ENCODE measurements around the gene PPFIA4.

Gene PPFIA4

DNA sequence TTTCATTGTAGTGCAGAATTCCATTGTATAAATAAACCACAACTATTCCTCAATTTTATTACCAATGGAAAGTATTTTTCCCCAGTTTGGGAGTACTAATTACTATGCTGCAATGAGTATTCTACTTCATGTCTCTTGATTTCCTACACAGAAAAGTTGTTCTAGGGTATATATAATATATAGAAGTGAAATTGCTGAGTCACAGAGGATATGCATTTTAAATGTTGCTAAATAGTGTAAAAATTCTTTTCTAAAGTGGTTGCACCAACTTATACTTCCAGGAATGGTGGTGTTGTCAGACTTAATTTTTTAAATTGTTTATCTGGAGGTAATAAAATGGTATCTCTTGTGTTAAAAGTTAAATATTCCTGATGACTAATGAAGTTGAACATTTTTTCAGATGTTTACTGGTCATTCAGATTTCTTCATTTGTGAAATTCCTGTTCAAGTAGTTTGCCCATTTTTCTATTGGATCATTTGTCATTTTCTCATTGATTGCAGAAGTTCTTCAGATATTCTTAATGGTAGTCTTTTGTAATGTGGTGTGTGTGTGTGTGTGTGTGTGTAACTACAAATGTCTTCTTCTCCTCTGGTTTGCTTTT is 78.6 kb downstream of the PPFIA4 start:
- H3K36me3 ChIP-seq (ENCODE audit: control insufficient read depth, insufficient read depth, low read length): no peaks in the 10 kb centered on the region
- no peak overlapping the region for H3K4me3 ChIP-seq (ENCODE audit: low read length)
- H3K4me1 ChIP-seq (ENCODE audit: control insufficient read depth, insufficient read depth, low read length): no peaks in the 10 kb centered on the region
- peaks cover 5% of the 10 kb centered on the region for H3K27me3 ChIP-seq (ENCODE audit: control insufficient read depth, insufficient read depth, low read length)
- no peaks in the 10 kb centered on the region for H3K9me3 ChIP-seq (ENCODE audit: control insufficient read depth, low read length)
- no peak overlapping the region for H3K9ac ChIP-seq (ENCODE audit: low read length)

DNA sequence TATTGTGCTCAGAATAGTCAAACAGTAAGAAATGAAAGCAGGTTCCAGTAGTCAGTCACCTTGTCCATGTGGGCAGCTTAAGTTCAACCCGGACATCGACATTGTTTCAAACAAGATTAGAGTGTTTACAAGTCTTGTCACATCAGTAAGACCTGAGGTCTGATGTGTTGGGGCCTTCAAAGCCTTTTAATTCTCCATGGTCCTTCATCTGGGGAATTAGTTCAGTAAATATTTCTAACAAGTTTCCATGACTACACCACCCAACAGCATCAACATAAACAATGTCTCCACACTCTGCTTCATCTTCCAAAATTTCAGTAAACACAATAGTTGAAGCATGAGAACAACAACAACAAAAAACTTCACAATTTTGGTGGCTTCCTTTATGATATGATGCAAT is 86.2 kb downstream of the PPFIA4 start:
- no peaks in the 10 kb centered on the region for H3K4me1 ChIP-seq (ENCODE audit: control insufficient read depth, insufficient read depth, low read length)
- no peaks in the 10 kb centered on the region for H3K36me3 ChIP-seq (ENCODE audit: control insufficient read depth, insufficient read depth, low read length)
- peaks cover 5% of the 10 kb centered on the region for H3K27me3 ChIP-seq (ENCODE audit: control insufficient read depth, insufficient read depth, low read length)
- no peak overlapping the region for H3K4me3 ChIP-seq (ENCODE audit: low read length)
- H3K9me3 ChIP-seq (ENCODE audit: control insufficient read depth, low read length): no peaks in the 10 kb centered on the region
- no peak overlapping the region for H3K9ac ChIP-seq (ENCODE audit: low read length)

DNA sequence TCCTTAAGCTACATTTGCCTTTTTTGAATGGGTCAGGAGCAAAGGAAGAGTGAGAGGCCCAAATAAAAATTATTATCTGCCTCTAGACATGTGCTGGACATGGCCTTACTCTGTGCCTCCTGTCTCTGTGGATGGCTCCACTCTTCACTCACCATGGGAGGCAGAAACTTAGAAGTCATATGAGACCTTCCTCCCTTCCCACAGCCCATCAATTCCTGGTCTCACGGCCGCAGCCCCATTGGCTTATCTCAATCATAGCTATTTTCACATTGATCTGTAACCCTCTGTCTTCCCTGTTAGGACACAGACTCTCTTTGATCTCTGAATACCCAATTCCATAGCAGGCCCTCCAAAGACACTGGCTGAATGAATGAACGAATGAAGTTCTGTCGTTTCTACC is 87.0 kb downstream of the PPFIA4 start:
- peaks cover 14% of the 10 kb centered on the region for H3K27me3 ChIP-seq (ENCODE audit: control insufficient read depth, insufficient read depth, low read length)
- H3K9ac ChIP-seq (ENCODE audit: low read length): no peak overlapping the region
- H3K4me3 ChIP-seq (ENCODE audit: low read length): no peak overlapping the region
- no peaks in the 10 kb centered on the region for H3K9me3 ChIP-seq (ENCODE audit: control insufficient read depth, low read length)
- no peaks in the 10 kb centered on the region for H3K36me3 ChIP-seq (ENCODE audit: control insufficient read depth, insufficient read depth, low read length)
- H3K4me1 ChIP-seq (ENCODE audit: control insufficient read depth, insufficient read depth, low read length): peaks cover 3% of the 10 kb centered on the region

DNA sequence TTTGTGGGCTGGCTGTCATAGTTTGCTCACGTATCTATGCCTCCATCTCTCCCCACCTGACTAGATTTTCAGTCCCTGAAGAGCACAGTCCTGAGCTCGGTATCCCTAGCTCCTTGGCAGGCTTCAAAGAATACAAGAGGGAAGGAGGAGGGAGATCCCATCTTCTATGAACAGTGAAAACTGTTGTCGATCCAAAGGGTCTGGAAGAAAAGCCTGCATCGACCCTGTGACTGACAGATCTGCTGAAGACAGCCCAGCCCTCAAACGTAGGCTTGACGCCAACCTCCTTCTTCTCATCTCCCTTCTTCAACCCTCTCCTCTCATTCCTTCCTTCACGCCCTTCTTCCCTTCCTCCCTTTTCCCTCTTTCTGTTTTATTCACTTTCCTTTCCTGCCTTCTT is 87.9 kb downstream of the PPFIA4 start:
- Histone ChIP-seq H3K9ac (ENCODE audit: low read length) (no peak overlapping the region), H3K4me1 (ENCODE audit: control insufficient read depth, insufficient read depth, low read length) (peaks cover 3% of the 10 kb centered on the region), H3K9me3 (ENCODE audit: control insufficient read depth, low read length) (no peaks in the 10 kb centered on the region), H3K27me3 (ENCODE audit: control insufficient read depth, insufficient read depth, low read length) (peaks cover 23% of the 10 kb centered on the region), H3K4me3 (ENCODE audit: low read length) (no peak overlapping the region), H3K36me3 (ENCODE audit: control insufficient read depth, insufficient read depth, low read length) (no peaks in the 10 kb centered on the region)

DNA sequence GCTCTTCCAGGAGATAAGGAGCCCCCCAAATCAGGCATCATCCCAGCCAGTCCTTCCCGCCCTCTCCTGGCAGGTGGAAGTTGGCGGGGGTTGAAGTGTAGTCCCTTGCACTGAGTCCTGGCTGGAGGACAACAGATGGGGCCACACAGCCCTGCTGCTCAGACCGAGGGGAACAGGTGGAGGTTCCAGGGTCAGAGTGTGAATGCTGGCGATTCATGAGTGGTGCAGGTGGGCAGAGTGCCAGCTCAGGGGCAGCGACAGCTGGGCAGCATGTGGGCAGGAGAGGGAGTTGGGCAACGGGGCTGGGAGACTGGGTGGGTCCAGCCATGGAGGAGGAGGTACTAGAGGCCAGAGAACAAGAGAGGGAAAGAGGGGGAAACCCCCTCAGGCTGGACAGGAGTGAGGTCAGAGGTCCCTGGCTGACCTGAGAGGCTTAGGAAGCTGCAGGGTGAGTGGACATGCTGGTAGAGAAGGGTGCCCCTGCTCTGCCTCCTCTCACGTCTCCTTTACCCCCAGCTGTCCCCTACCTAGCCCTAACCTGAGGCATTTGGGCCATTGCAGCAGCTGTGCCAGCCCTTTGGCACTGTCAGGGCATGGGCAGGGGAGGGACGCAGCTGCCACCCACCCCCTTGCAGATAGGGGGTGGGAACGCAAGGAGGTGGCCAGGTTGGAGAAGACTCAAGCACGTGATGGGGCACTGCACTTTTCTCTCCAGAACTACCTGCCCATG is 90.0 kb downstream of the PPFIA4 start:
- no peak overlapping the region for H3K9ac ChIP-seq (ENCODE audit: low read length)
- H3K36me3 ChIP-seq (ENCODE audit: control insufficient read depth, insufficient read depth, low read length): no peaks in the 10 kb centered on the region
- peaks cover 3% of the 10 kb centered on the region for H3K4me1 ChIP-seq (ENCODE audit: control insufficient read depth, insufficient read depth, low read length)
- H3K9me3 ChIP-seq (ENCODE audit: control insufficient read depth, low read length): no peaks in the 10 kb centered on the region
- H3K27me3 ChIP-seq (ENCODE audit: control insufficient read depth, insufficient read depth, low read length): peaks cover 34% of the 10 kb centered on the region
- no peak overlapping the region for H3K4me3 ChIP-seq (ENCODE audit: low read length)

DNA sequence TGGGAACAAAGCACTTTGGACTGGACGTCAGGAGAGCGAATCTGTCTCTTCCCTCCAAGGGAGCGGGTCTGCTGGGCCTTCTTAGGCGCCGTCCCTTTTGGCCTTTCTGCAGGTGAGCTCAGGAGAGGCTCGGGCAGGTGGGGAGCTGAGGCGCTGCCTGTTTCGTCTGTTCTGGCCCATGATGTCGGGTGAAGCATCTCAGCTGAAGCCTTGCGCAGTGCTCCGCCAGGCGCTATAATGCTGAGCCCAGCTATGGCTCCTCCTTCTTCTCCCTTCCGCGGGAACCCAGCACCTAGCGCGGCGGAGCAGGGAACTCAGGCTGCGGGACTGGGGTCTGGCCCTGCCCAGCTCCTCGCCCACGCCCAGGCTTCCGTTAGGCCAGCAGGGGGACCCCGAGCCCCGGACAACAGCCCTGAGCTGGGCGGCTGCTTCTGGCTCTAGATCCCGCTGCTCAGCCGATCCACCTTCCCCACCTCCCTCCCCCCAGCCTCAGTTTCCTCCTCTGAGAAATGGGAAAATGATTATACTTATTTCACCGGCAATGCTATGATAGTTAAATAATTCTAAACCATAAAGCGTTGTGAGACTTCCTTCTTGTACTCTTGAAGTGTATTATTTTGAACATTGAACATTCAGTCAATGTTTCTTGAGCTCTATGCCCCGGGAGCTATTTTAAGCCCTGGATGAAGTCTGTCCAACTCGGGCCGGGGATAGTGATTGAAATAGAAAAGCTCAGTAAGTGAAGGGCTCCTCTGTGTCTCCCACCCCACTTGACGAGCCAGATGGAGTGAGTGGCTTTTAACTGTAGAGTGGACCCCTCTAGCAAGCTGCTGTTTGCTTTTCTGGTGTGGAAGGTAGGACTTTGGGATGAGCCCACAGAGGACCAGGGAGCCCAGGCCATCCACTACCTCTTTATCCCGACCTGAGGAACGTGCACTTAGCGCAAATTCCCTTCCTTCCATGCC is 91.6 kb downstream of the PPFIA4 start:
- Histone ChIP-seq H3K27me3 (ENCODE audit: control insufficient read depth, insufficient read depth, low read length) (peaks cover 34% of the 10 kb centered on the region), H3K9ac (ENCODE audit: low read length) (no peak overlapping the region), H3K9me3 (ENCODE audit: control insufficient read depth, low read length) (no peaks in the 10 kb centered on the region), H3K36me3 (ENCODE audit: control insufficient read depth, insufficient read depth, low read length) (no peaks in the 10 kb centered on the region), H3K4me3 (ENCODE audit: low read length) (no peak overlapping the region), H3K4me1 (ENCODE audit: control insufficient read depth, insufficient read depth, low read length) (peaks cover 3% of the 10 kb centered on the region)

DNA sequence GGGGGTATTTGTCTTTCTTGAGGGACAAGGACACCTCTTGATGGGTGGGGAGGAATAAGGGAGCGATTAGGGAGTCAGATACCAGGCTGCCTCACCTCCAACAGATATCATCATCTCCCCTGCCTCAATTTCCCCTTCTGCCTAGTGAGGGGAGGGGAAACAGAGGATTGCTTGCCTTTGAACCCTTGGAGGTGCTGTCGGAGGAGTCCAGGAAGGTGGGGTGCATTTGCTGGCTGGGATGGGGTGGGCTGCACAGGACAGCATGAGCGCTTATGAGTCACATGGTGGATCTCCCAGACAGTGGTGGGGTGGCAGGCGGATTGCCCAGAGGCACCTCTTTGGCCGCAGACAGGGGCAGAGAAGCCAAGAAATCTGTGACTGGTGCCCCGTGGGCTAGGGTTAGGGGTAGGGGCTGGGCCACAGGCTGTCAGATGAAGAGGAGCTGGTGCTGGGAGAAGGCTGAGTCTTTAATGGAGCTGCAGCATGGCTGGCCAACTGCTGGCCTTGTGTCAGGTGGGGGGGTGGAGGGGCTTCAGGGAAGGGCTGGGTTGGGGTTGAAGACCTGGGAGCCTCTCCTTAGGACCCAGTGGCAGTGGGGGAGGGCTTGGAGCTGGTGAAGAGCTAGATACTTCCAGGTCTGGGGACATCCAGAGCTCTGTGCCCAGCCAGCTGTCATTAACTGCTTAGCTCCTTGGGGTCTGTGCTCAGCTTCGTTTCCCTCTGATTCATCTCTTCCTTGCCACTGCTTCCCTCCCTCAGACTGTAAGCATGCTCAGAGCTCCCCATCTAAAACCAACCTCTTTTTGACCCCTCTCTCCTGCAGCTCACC is 94.2 kb downstream of the PPFIA4 start:
- H3K9me3 ChIP-seq (ENCODE audit: control insufficient read depth, low read length): no peaks in the 10 kb centered on the region
- H3K9ac ChIP-seq (ENCODE audit: low read length): no peak overlapping the region
- H3K4me1 ChIP-seq (ENCODE audit: control insufficient read depth, insufficient read depth, low read length): peaks cover 3% of the 10 kb centered on the region
- no peaks in the 10 kb centered on the region for H3K36me3 ChIP-seq (ENCODE audit: control insufficient read depth, insufficient read depth, low read length)
- no peak overlapping the region for H3K4me3 ChIP-seq (ENCODE audit: low read length)
- peaks cover 45% of the 10 kb centered on the region for H3K27me3 ChIP-seq (ENCODE audit: control insufficient read depth, insufficient read depth, low read length)

DNA sequence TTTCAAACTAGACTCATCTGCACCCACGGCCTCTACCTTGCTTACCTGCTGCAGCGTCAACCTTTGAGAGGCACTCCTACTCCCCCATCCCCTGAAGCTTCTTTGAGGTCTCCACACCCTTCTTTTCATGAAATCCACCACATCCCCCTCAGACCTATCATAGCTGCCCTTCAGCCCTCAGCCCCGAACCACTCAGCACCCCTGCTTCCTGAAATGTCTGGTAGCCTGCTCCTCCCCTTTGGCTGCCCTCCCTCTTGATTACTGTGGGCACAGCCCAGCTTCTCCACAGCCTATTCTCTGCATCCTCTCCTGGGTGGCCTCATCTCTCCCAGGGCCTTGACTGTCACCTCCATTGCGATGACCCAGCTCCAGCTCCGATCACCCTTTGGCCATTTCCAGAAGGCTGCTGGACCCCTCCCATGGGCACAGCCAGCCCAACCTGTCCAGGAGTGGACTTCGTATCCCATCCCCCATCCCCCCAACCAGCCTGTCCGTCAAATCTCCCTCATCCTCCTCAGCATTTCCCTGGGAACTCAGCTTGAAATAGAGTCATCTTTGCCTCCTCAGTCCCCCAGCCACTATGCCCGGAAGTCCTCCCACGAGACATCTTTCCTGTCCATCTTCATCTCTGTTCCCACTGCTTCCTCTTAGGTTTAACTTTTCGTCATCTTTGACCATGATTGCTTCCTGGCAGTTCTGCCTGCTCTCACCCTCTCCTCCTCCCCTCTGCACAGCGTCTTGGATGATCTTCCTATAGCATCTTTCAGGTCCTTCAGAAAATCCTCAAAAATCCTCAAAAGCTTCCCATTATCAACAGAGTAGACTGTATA is 95.1 kb downstream of the PPFIA4 start:
- Histone ChIP-seq H3K9me3 (ENCODE audit: control insufficient read depth, low read length) (no peaks in the 10 kb centered on the region), H3K4me3 (ENCODE audit: low read length) (no peak overlapping the region), H3K27me3 (ENCODE audit: control insufficient read depth, insufficient read depth, low read length) (peaks cover 48% of the 10 kb centered on the region), H3K36me3 (ENCODE audit: control insufficient read depth, insufficient read depth, low read length) (no peaks in the 10 kb centered on the region), H3K9ac (ENCODE audit: low read length) (no peak overlapping the region), H3K4me1 (ENCODE audit: control insufficient read depth, insufficient read depth, low read length) (peaks cover 3% of the 10 kb centered on the region)

DNA sequence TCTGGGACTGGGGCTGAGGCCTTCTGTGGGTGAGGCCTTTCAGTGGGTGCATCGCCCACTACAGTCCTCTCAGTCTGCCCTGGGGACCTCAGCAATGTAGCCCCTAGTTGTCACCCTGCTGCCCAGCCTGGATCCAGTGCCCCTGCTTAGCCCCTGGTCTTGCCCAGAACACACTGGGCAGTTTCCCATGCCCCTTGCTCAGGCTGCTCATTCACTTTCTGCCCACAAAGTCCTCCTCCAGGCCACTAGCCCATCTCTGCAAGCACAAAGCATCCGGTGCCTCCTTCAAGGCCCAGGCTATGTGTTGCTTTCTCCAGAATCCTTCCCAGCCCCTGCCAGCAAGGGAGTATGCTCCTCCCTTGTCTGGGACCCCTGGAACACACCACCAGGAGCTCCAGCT is 95.9 kb downstream of the PPFIA4 start:
- Histone ChIP-seq H3K27me3 (ENCODE audit: control insufficient read depth, insufficient read depth, low read length) (peaks cover 55% of the 10 kb centered on the region), H3K9me3 (ENCODE audit: control insufficient read depth, low read length) (no peaks in the 10 kb centered on the region), H3K36me3 (ENCODE audit: control insufficient read depth, insufficient read depth, low read length) (no peaks in the 10 kb centered on the region), H3K9ac (ENCODE audit: low read length) (no peak overlapping the region), H3K4me3 (ENCODE audit: low read length) (no peak overlapping the region), H3K4me1 (ENCODE audit: control insufficient read depth, insufficient read depth, low read length) (peaks cover 11% of the 10 kb centered on the region)

DNA sequence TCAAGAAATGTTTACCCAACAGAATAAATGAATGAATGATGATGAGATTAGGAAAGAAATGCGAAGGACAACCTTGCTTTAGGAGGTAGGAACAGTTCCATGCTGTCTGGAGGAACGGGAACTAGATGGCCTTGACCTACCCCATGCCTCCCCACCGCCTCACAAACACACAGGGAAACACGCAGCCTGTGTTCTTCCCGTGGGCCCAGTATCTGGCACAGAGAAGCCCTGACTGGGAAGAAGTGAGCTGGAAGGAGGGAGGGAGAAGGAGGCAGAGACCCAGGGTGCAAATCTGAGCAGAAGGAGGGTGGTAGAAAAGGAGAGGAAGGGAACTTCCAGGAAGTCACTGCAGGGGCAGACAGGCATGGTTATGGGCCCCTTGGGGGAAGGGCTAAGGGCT is 97.7 kb downstream of the PPFIA4 start:
- no peak overlapping the region for H3K4me3 ChIP-seq (ENCODE audit: low read length)
- H3K36me3 ChIP-seq (ENCODE audit: control insufficient read depth, insufficient read depth, low read length): no peaks in the 10 kb centered on the region
- H3K4me1 ChIP-seq (ENCODE audit: control insufficient read depth, insufficient read depth, low read length): peaks cover 22% of the 10 kb centered on the region
- H3K27me3 ChIP-seq (ENCODE audit: control insufficient read depth, insufficient read depth, low read length): peaks cover 48% of the 10 kb centered on the region
- no peak overlapping the region for H3K9ac ChIP-seq (ENCODE audit: low read length)
- no peaks in the 10 kb centered on the region for H3K9me3 ChIP-seq (ENCODE audit: control insufficient read depth, low read length)

All from mucosa of stomach (tissue), 1 donor.